Measurements from ENCODE around the gene GALNT2.

- no peak for TF ChIP-seq CTCF (conservative IDR thresholded peaks at IDR 0.05; ENCODE audit: low read length)
- TF ChIP-seq EZH2phosphoT487 (IDR thresholded peaks at IDR 0.05; ENCODE audit: borderline replicate concordance) = no peak
Observed at GRCh38 chr1:230139741-230140140, 72.7 kb downstream of the GALNT2 start.
